ENCODE data around the gene OBP2B. TPM values are rescaled to one million over a fixed set of nuclear protein-coding genes. Genes with fewer than 3 reads are reported as not detected.

OBP2B gene
- total and polyA plus RNA-seq, 9 of the 15 experiments (the other 6 are each of a cell fraction or from before 2014, with no cell fraction given): not detected

GRCh38 chr9:133238851-133239532, 29.9 kb upstream of the OBP2B start (continued):
- TF ChIP-seq STAT6 (CRISPR knock-in tag; IDR thresholded peaks at IDR 0.05) (no peak), ETS2 (tag; IDR thresholded peaks at IDR 0.05; ENCODE audit: borderline replicate concordance, poor library complexity, severe bottlenecking) (no peak), POLR2AphosphoS2 (IDR thresholded peaks at IDR 0.05; ENCODE audit: low read length) (no peak), ELF4 (CRISPR knock-in tag; IDR thresholded peaks at IDR 0.05) (no peak), MCM2 (IDR thresholded peaks at IDR 0.05; ENCODE audit: low read depth) (no peak), SNIP1 (IDR thresholded peaks at IDR 0.05; ENCODE audit: low read depth) (no peak), ZNF79 (CRISPR knock-in tag; IDR thresholded peaks at IDR 0.05; ENCODE audit: low read depth) (no peak), CTBP1 (IDR thresholded peaks at IDR 0.05; ENCODE audit: borderline replicate concordance) (peak; percentile 84), RBM14 (IDR thresholded peaks at IDR 0.05; ENCODE audit: borderline replicate concordance, insufficient read depth, low read depth, low read length) (no peak), ARID2 (IDR thresholded peaks at IDR 0.05) (no peak), ZNF12 (CRISPR knock-in tag; IDR thresholded peaks at IDR 0.05) (no peak), PCBP2 (IDR thresholded peaks at IDR 0.05; ENCODE audit: low read depth, low read length, poor library complexity, severe bottlenecking) (no peak), ZFP30 (CRISPR knock-in tag; IDR thresholded peaks at IDR 0.05; ENCODE audit: borderline replicate concordance) (no peak), ZNF431 (CRISPR knock-in tag; IDR thresholded peaks at IDR 0.05) (no peak; the same call in 1 of the 2 replicates), CREM (IDR thresholded peaks at IDR 0.05; ENCODE audit: low read depth) (peak; percentile 50), TCFL5 (CRISPR knock-in tag; conservative IDR thresholded peaks at IDR 0.05) (no peak), TOE1 (IDR thresholded peaks at IDR 0.05; ENCODE audit: borderline replicate concordance) (peak; percentile 35; the same call in 1 of the 2 replicates), TOE1 (CRISPR knock-in tag; IDR thresholded peaks at IDR 0.05; ENCODE audit: borderline replicate concordance, low read depth) (no peak), STAG1 (CRISPR knock-in tag; IDR thresholded peaks at IDR 0.05; ENCODE audit: borderline replicate concordance) (0 out of 2 replicates have a peak, but pooled peaks have one; percentile 22), ELF2 (CRISPR knock-in tag; IDR thresholded peaks at IDR 0.05) (no peak), MEIS2 (IDR thresholded peaks at IDR 0.05; ENCODE audit: partially characterized antibody) (no peak)
- TF ChIP-seq, protein P1, sequence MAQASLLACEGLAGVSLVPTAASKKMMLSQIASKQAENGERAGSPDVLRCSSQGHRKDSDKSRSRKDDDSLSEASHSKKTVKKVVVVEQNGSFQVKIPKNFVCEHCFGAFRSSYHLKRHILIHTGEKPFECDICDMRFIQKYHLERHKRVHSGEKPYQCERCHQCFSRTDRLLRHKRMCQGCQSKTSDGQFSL (CRISPR knock-in tag; IDR thresholded peaks at IDR 0.05): peak; percentile 82
- TF ChIP-seq, protein P1 (tag; IDR thresholded peaks at IDR 0.05): no peak; a peak in 1 of 4 replicates
- TF ChIP-seq, protein P2, sequence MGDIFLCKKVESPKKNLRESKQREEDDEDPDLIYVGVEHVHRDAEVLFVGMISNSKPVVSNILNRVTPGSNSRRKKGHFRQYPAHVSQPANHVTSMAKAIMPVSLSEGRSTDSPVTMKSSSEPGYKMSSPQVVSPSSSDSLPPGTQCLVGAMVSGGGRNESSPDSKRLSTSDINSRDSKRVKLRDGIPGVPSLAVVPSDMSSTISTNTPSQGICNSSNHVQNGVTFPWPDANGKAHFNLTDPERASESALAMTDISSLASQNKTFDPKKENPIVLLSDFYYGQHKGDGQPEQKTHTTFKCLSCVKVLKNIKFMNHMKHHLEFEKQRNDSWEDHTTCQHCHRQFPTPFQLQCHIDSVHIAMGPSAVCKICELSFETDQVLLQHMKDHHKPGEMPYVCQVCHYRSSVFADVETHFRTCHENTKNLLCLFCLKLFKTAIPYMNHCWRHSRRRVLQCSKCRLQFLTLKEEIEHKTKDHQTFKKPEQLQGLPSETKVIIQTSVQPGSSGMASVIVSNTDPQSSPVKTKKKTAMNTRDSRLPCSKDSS (IDR thresholded peaks at IDR 0.05; ENCODE audit: low read depth, partially characterized antibody): no peak

Data from K562 (cell line).